Left ventricle myocardium superior (tissue), 1 donor: ENCODE measurements around the gene NUPR1. TPM values are rescaled to one million over a fixed set of nuclear protein-coding genes. Genes with fewer than 3 reads are reported as not detected.
"Not testable (repeated sequence)": the region's sequence is repeated elsewhere in the genome, so short reads cannot be mapped to it uniquely, and the experiment has no call there.

Experiments used
- ATAC-seq: fragments of 200-7000 bp; cut with Tn5 transposase; one replicate; pipeline ENCODE4 v1.9.1; 2020; ENCODE audit warnings: mild to moderate bottlenecking, moderate library complexity
- DNase-seq: peaks from one replicate; pipeline ENCODE4 v3.0.0-alpha.2; 2020
- intact Hi-C: fragments of 100-400 bp; cut with micrococcal nuclease; formaldehyde crosslinking; loops from one replicate; pipeline ENCODE4 v1.11.0; 2022
- long read RNA-seq: library from polyadenylated mRNA; unstranded; transcript quantifications from one replicate; pipeline ENCODE4 v2.0.0, GENCODE V29; 2021
- total RNA-seq: library from RNA; stranded (reverse); fragmentation: NEBNext Ultra II Directional; extraction: Animal tissue kit (Norgen Biotek cat#: 25700); gene quantifications from one replicate; pipeline ENCODE4 v1.2.1, GENCODE V29; 2021
- donor health status: DM: no; HTN: yes; CAD: no; lungs with severe emphysema.

The NUPR1 gene, protein sequence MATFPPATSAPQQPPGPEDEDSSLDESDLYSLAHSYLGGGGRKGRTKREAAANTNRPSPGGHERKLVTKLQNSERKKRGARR
- total RNA-seq: 37.2 TPM
- long read RNA-seq, full-length matches to known transcripts: 30 of 35 reads
- long read RNA-seq, partial matches to known transcripts: 5 of 35 reads
- long read RNA-seq, other reads (novel, unspliced or antisense): 0 of 35 reads

DNA sequence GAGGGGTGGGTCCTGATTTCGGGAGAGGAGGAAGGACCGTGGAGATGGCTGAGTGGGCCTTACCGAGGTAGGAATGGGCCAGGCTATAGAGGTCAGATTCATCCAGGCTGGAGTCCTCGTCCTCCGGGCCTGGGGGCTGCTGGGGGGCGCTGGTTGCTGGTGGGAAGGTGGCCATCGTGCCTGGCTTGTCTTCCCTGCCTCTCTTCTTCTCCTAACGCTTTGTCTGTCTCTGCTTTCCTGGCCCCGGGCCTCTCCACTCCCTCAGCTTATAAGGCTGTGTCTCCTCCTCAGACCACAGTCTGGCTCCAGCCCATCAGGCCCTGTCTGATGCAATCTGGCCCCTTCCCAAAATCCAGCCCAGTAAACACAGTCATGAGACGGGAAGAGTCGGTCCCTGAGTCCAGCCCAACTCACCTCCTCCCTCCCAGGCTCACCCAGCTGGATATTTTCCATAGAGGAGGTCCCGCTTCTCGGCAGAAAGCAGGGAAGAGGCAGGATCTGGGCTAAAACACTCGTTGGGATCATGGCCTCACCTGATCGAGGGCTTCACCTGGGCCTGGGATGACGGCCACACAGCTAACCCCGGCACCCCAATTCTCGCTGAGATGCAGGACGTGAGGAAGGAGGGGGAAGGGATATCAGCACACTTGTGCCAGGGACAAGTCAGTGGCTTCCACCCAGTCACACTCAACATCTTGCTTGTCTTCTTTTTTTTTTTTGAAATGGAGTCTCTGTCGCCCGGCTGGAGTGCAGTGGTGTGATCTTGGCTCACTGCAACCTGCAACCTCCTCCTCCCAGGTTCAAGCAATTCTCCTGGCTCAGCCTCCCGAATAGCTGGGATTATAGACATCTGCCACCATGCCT, at the start of gene NUPR1:
Gene NUPR1, minus strand, starts transcription at position 242 of the 864 bp plus-strand sequence. Its CDS starts 67 bp downstream, at position 175.
- ATAC-seq (peak; percentile 98), DNase-seq (peak; percentile 92)
- intact Hi-C loops: no loop called here

DNA sequence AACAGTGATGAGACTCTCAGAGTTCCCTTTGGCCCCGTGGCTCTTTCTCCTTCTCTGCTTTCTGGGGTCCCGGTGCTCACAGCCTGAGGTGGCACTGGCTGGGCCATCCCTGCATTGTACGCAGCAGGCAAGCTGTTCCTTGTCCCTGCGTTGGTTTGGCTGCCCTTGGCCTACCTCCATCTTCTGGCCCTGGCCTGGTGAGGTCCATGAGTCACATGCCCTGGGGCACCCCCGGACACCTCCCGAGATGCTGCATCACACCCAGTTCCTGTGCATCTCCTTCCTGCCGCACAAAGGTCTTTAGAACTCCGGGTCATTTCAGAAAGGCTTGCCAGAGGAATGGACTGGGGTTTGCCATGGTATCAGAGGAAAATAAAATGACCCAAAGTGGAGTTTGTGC, 48.6 kb upstream of the NUPR1 start:
- intact Hi-C loops: no loop called here
- DNase-seq (no peak), ATAC-seq (no peak)

DNA sequence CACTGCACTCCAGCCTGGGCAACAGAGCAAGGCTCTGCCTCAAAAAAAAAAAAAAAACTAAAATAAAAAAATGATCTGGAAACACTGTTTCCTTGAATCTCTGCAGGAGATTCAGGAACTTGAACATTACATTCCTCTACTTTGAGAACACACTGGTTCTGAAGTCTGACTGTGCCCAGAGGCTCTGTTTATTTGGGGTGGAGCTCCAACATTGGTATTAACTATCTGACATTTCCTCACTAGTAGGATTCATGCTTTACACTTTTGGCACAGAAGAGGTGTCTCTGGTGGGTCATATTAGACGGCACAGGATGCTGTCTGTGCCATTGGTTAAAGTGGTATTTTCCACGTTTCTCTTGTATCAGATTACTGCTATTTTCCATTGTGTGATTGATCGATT, 47.7 kb upstream of the NUPR1 start:
- intact Hi-C loops: no loop called here
- DNase-seq (no peak), ATAC-seq (no peak)

DNA sequence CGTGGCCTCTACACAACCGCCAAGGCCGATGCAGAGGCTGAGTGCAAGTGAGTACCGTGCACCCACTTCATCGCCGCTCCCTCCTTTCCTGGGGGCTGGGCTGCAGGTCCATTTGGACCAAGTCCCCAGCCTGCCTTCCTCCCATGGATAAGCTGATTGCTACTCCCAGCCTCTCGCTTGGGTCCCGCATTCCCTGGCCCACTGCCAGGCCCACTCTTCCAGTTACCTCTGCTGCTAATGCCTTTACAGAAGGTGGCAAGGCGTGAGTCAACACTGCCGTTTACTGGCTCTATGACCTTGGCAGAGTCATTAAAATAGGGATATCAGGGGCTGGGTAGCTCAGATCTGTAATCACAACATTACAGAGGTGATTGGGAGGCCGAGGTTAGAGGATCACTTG, 46.9 kb upstream of the NUPR1 start:
- ATAC-seq: peak; percentile 67
- intact Hi-C loops: no loop called here
- peak; percentile 66 for DNase-seq

DNA sequence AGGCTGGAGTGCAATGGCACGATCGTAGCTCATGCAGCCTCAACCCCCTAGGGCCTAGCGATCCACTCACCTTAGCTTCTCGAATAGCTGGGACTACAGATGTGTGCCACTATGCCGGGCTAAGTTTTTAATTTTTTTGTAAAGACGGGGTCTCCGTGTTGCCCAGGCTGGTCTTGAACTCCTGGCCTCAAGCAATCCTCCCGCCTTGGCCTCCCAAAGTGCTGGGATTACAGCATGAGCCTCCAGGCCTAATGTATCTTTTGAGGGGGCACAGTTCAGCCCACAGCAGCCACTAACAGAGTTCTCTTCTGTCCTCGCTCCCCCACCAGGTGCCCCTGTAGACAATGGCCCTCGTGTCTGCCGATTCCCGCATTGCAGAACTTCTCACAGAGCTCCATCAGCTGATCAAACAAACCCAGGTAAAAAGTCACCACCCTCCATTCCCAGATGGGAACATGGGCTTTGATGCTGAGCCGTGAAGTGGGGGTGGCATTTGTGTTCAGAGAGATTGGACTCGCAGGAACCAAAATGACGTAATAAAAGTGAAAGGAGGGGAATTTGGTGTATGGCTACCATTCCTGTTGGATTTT, 42.0 kb upstream of the NUPR1 start:
- intact Hi-C loops: no loop called here
- no peak for ATAC-seq
- DNase-seq: no peak

DNA sequence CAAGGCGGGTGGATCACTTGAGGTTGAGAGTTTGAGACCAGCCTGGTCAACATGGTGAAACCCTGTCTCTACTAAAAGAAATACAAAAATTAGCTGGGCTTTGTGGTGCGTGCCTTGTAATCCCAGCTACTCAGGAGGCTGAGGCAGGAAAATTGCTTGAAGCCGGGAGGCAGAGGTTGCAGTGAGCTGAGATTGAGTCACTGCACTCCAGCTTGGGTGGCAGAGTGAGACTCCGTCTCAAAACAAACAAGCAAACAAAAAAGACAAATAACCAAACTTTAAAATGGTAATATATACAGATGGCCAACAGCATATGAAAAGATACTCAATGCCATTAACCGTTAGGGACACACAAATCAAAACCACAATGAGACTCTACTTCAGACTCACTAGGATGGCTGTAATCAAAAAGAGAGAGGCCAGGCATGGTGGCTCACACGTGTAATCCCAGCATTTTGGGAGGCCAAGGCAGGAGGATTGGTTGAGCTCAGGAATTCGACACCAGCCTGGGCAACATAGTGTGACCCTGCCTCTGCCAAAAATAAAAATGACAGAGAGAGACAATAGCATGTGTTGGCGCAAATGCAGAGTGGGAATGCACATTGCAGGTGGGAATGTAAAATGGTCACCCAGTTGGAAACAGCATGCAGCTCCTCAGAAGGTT, 36.8 kb upstream of the NUPR1 start:
- intact Hi-C loops: no loop called here
- no peak for ATAC-seq
- DNase-seq: no peak

DNA sequence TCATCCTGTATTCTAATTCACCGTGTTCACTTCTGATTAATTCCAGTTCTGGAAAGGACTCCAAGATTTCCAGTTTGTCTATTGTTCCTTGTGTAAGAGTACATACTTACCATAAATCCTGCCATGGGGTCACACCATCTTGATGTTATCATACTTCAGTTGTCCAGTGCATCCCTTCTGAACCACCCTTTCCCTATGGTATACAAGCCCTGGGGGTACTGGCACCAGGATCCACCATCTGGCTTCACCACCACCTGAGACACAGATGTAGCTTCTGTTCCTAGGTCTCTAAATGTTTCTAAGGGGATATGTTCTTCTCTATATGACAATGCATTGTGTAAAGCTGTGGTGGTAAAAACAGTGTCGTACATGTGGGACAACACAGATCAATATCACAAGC, 36.2 kb upstream of the NUPR1 start:
- DNase-seq: no peak
- ATAC-seq: no peak
- intact Hi-C loops: no loop called here

DNA sequence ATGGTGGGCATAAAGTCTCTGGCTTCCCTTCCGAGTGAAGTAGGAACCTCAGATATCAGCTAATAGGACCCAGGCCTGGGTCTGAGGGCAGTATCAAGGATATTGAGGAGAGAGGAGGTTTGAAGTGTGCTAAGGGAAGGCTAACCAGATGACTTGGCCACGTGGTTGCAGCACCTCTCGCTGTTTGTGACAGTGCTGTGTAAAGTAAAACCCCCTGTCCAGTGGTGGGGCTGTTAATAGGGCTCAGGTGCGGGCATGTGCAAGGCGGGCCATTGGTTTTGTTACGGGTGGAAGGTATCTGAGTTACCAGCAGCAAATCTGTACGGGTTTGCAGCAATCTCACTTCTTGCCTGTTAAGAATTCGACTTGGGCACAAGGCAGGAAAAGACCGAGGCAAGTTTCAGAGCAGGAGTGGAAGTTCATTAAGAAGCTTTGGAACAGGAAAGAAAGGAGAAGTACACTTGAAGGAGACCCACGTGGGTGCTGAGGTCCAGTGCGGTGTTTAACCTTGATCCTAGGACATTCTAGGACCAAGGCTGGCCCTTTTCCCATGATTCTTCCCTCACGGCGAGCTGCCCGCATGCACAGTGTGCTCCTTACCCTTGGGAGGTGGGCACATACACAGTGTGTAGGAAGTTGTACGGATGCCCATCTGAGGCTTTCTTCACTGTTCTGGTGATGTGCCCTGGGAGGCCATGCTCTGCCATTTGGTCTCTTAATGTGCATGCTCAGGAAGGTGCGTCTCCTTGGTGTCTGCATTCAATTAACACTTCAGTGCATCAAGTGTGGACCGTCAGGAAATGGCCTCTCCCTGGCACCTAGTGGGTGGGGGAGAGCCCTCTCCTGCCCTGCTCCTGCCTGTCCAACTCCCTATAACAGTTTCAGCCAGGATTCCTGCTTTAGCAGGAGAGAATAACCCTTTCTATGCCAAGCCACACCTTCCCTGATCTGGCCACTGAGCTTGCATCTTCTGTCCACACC, 35.3 kb upstream of the NUPR1 start:
- ATAC-seq: no peak
- DNase-seq: no peak
- intact Hi-C loops: no loop called here

DNA sequence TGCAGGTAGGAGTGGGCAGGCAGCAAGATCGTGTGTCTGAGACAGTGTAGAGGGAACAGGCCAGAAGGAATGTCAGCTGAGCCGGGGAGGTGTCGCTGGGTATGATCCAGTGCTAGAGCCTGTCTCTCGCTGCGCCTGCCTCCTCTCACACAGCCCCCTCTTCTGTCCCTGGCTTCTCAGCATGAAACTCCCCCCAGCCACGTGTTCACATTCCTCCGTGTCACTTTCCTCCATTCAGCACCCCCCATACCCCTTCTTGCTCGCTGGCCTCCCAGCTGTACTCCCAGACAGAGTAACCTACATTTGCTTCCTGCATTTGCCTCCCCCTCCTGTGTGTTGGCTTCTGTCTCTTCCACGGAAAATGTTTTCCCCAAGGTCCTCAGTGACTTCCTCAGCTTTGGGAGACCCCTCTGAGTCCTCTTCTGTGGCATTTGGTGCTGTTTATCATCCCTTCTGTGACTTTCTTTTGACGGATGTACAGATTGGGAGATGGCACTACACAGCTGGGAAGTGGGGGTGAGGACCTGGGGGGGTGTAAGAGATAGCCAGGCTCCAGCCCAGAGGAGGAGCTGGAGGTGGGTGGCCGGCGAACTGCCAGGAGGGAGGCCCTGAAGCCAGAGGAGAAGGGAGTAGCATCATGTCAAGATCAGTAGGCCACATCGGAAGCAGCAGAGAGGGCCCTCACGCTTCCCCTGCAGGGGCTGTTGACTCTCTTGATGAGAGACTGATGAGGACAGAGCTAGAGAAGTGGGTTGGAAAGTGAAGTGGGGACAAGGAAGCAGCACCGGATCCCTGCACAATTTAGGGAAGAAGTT, 34.1 kb upstream of the NUPR1 start:
- ATAC-seq (peak; percentile 96), DNase-seq (peak; percentile 71)
- intact Hi-C loops: no loop called here

DNA sequence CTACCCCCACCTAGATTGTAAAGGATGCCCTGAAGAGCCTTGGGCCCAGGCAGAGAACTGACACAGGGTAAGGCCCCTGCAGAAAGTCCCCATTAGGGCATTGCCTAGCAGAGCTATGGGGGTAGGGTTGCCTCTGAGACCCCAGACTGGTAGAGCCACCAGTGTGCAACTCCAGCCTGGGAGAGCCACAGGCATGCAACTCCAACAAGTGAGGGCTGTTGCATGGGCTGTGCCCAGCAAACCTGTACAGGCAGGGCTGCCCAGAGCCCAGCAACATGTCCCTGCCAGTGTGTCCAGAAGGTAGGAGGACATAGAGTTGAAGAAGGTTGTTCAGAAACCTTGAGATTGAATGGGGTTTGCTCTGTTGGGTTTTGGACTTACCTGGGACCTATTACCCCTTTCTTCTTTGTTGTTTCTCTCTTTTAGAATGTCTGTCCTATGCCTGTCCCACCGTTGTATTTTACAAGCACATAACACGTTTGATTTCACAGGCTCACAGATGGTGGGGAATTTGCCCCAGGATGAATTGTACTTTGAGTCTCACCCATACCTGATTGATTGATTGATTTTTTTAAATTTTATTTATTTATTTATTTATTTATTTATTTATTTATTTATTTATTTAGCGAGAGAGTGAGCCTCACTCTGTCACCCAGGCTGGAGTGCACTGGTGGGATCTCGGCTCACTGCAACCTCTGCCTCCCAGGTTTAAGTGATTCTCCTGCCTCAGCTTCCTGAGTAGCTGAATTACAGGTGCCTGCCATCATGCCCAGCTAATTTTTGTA, 31.4 kb upstream of the NUPR1 start:
- DNase-seq: no peak
- ATAC-seq: no peak
- intact Hi-C loops: no loop called here

DNA sequence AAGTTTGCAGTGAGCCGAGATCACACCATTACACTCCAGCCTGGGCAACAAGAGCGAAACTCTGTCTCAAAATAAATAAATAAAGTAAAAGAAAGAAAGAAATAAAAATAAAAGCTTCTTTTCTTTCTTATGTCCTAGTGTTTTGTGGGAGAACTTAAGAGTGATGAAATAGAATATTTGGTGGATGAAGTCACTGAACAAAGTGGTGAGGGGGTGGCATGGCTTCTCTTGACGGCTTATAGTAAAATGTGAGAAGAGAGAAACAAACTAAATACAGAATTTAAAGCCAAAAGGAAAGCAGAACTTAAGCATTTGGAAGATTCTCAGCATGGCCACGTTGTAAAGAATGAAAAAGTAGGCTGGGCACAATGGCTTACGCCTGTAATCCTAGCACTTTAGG, 30.2 kb upstream of the NUPR1 start:
- ATAC-seq (no peak), DNase-seq (no peak)
- intact Hi-C loops: no loop called here

DNA sequence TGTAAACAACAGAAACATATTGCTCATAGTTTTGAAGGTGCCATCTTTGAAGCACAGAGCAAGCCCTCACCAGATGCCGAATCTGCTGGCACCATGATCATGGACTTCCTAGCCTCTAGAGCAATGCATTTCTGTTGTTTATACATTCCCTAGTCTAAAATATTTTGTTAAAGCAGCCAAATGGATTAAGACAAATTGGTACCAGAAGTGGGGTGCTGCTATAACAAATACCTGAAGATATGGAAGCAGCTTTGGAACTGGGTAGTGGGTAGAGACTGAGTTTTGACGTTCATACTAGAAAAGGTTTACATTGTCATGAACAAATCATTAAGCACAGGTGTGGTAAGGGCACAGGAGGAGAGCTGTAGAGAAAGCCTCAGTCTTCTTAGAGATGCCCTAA, 28.5 kb upstream of the NUPR1 start:
- DNase-seq: no peak
- intact Hi-C loops: no loop called here
- no peak for ATAC-seq

DNA sequence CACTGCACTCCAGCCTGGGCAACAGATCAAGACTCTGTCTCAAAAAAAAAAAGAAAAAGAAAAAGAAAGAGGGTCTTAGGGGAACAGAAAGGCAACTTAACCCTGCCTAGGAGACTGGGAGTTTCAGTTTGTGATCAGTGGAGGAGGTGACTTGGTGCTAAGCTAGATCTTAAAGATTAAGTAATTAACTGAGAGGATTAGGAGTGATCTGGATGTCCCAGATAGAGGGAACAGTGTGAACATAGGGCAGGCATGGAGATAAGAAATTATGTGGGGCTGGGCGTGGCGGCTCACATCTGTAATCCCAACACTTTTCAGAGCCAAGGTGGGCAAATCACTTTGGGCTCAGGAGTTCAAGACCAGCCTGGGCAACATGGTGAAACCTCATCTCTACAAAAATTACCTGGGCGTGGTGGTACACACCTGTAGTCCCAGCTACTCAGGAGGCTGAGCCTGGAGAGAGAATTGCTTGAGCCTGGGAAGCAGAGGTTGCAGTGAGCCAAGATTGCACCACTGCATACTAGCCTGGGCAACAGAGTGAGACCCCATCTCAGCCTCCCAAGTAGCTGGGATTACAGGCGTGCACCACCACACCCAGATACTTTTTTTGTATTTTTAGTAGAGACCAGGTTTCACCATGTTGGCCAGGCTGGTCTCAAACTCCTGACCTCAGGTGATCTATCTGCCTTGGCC, 27.6 kb upstream of the NUPR1 start:
- ATAC-seq, intact Hi-C loops, DNase-seq: not testable (repeated sequence)

DNA sequence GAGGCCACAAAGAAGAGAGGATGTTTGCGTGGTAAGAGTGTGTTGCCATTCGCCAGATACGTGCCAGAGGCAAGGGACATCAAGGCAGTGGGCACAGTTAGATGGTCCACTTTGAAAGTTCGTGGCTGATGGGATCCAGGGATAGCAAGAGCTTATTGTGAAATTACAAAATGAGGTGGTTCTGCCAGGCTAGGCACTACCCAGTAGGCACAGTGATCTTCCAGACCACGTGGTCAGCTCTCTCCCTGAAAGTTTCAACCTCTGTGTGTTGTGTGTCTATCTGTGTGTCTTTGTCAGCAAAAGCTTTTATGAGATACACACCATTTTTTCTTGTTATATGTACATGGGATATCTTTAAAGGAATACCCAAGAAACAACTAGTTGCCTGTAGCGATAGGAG, 24.4 kb upstream of the NUPR1 start:
- ATAC-seq (no peak), DNase-seq (no peak)
- intact Hi-C loops: no loop called here

DNA sequence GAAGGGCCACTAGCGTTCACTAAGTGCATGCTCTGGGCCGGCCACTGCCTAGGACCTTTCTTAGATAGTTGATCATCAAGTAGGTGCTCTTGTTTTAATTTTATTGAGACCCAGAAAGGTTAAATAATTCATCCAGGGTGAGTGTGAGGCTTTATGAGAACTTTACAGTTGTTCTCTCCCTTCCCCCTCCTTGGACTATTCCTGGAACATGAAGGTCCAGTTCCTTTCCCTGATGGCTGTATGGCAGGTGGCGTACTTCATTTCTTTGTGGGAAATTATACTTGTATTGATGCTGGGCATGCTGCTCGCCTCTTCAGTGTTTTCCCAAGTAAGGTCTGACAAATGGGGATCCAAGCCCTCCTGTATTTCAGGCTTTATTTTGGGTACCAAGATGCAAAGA, 23.4 kb upstream of the NUPR1 start:
- intact Hi-C loops: no loop called here
- no peak for DNase-seq

DNA sequence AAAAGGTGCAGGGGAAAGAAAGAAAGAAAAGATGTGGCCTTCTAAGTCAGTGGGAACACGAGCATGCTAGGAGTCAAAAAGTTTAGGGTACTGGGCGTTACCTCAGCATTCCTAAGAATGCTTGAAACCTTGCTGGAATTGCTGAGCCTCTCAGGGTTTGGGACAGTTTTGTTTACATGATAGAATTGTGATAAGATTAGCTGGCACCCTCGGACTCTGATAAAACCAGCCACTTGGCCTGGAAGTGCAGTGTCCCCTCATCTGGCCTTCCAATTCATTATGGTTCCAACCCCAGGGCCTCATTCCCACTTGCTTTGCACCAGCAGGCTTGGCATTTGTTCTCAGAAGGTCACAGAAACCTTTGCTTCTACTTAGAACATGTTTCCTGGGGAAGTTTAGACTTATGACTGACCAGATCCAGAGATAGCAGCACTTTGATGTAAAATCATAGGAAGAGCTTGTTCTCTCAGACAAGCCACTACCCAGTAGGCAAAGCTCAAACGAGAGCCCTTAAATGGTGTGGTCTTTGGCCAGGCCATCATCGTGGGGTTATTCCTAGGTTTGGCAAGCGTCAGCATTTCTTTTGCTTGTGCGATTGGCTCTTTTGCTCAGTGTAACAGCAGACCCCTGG, 22.9 kb upstream of the NUPR1 start:
- ATAC-seq (no peak), DNase-seq (no peak)
- intact Hi-C loops: no loop called here

More for the DNA sequence above, 23.4 kb upstream of the NUPR1 start:
- ATAC-seq: no peak
